ENCODE data around the gene KCNQ5. TPM values are rescaled to one million over a fixed set of nuclear protein-coding genes. Genes with fewer than 3 reads are reported as not detected.

Gene KCNQ5
- total RNA-seq, 1 experiment from 2014 or later: not detected

DNA sequence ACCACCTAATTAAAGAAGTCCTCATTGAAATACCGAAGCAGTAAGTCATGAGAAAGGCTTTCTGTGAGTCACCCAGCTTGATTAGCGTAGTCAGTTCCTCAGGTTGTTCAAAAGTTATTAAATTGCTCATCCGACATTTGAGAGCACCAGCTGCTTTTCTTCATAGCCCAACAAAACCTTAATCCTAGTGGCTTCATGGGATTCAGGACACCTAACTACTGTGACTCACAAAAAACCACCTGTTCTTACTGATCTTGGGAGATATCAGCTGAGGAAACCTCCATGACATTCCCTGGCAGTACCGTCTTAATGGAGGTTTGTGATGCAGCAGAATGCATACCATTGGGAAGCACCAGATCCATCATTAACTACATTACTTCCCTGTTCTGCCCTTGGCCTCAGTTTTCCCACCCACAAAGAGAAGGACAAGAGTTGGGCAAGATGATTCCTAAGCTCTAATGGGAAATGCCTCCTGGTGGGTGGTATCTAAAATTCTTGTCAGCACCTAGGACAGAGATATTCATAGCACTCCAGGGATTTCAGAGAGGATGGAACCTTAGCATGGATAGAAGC lies 499.6 kb downstream of the KCNQ5 start:
- DNase-seq (ENCODE audit: low read depth, low spot score): no peak
- no peaks in the 10 kb centered on the region for H3K79me2 ChIP-seq (ENCODE audit: insufficient read depth, low read length)
- H3K4me1 ChIP-seq (ENCODE audit: control insufficient read depth in 1 of 2, insufficient read depth in 2 of 2, low read length in 2 of 2): no peaks in the 10 kb centered on the region
- ATAC-seq: no peak
- no peak overlapping the region for H2AFZ ChIP-seq (ENCODE audit: low read depth, low read length, poor library complexity, severe bottlenecking)
- no peak overlapping the region for H3K27ac ChIP-seq (ENCODE audit: low read depth, low read length)
- no peak overlapping the region for H3K9ac ChIP-seq (ENCODE audit: low read length)
- intact Hi-C loops (cut with micrococcal nuclease): no loop called here
- H3K36me3 ChIP-seq (ENCODE audit: control insufficient read depth in 1 of 2, insufficient read depth in 2 of 2, low read length in 2 of 2): no peaks in the 10 kb centered on the region
- BruUV-seq (replicated peaks): no TSS peak
- ChIA-PET POLR2A (no interaction called here), RAD21 (ENCODE audit: low non-redundant PET in 1 of 2, low total read pairs in 2 of 2, uncharacterized antibody in 2 of 2, unreplicated experiment in 2 of 2) (no interaction called here), CTCF (no interaction called here)
- TF ChIP-seq MAX (IDR thresholded peaks at IDR 0.05) (no peak), JUND (IDR thresholded peaks at IDR 0.05) (no peak), TCF7L2 (IDR thresholded peaks at IDR 0.05; ENCODE audit: borderline replicate concordance, extremely low read depth, insufficient read depth, insufficient read length) (no peak), SRF (IDR thresholded peaks at IDR 0.05; ENCODE audit: low read depth) (no peak), CTCF (IDR thresholded peaks at IDR 0.05 in 2 of 3, conservative IDR thresholded peaks at IDR 0.05 in 1 of 3; ENCODE audit: borderline replicate concordance in 1 of 3, insufficient read depth in 1 of 3, low read depth in 2 of 3, low read length in 2 of 3) (no peak), POLR2AphosphoS5 (IDR thresholded peaks at IDR 0.05; ENCODE audit: low read depth, low read length) (no peak)
- TF ChIP-seq, protein P1, sequence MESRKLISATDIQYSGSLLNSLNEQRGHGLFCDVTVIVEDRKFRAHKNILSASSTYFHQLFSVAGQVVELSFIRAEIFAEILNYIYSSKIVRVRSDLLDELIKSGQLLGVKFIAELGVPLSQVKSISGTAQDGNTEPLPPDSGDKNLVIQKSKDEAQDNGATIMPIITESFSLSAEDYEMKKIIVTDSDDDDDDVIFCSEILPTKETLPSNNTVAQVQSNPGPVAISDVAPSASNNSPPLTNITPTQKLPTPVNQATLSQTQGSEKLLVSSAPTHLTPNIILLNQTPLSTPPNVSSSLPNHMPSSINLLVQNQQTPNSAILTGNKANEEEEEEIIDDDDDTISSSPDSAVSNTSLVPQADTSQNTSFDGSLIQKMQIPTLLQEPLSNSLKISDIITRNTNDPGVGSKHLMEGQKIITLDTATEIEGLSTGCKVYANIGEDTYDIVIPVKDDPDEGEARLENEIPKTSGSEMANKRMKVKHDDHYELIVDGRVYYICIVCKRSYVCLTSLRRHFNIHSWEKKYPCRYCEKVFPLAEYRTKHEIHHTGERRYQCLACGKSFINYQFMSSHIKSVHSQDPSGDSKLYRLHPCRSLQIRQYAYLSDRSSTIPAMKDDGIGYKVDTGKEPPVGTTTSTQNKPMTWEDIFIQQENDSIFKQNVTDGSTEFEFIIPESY (IDR thresholded peaks at IDR 0.05; ENCODE audit: extremely low read depth, insufficient replicate concordance, low read length): no peak
- TF ChIP-seq, protein P2, sequence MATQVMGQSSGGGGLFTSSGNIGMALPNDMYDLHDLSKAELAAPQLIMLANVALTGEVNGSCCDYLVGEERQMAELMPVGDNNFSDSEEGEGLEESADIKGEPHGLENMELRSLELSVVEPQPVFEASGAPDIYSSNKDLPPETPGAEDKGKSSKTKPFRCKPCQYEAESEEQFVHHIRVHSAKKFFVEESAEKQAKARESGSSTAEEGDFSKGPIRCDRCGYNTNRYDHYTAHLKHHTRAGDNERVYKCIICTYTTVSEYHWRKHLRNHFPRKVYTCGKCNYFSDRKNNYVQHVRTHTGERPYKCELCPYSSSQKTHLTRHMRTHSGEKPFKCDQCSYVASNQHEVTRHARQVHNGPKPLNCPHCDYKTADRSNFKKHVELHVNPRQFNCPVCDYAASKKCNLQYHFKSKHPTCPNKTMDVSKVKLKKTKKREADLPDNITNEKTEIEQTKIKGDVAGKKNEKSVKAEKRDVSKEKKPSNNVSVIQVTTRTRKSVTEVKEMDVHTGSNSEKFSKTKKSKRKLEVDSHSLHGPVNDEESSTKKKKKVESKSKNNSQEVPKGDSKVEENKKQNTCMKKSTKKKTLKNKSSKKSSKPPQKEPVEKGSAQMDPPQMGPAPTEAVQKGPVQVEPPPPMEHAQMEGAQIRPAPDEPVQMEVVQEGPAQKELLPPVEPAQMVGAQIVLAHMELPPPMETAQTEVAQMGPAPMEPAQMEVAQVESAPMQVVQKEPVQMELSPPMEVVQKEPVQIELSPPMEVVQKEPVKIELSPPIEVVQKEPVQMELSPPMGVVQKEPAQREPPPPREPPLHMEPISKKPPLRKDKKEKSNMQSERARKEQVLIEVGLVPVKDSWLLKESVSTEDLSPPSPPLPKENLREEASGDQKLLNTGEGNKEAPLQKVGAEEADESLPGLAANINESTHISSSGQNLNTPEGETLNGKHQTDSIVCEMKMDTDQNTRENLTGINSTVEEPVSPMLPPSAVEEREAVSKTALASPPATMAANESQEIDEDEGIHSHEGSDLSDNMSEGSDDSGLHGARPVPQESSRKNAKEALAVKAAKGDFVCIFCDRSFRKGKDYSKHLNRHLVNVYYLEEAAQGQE (IDR thresholded peaks at IDR 0.05; ENCODE audit: low read depth): peak; percentile 57
- H3K9me3 ChIP-seq (ENCODE audit: control insufficient read depth in 1 of 2, insufficient read depth in 1 of 2, low read depth in 1 of 2, low read length in 2 of 2): no peaks in the 10 kb centered on the region
- no peaks in the 10 kb centered on the region for H3K9me2 ChIP-seq (ENCODE audit: insufficient read depth)
- H3K27me3 ChIP-seq (ENCODE audit: insufficient read depth, low read length): peaks cover 74% of the 10 kb centered on the region
- H4K20me1 ChIP-seq (ENCODE audit: insufficient read depth): no peaks in the 10 kb centered on the region
- no peak overlapping the region for H3K4me3 ChIP-seq (replicated peaks in 1 of 2; ENCODE audit: low read depth in 1 of 2, low read length in 2 of 2)
- no peak overlapping the region for H3K4me2 ChIP-seq (ENCODE audit: low read length)

Measured in HCT116 (cell line).